GM21619 (cell line): ENCODE data around the gene MYLK2.

Experiments
- ATAC-seq: cut with Tn5 transposase; IDR thresholded peaks from one replicate; pipeline ENCODE4 v1.9.1; 2021; ENCODE audit not compliant: unreplicated experiment

The MYLK2 gene

GRCh38 chr20:31870726-31871617, 51.8 kb downstream of the MYLK2 start:
- no peak for ATAC-seq

DNA sequence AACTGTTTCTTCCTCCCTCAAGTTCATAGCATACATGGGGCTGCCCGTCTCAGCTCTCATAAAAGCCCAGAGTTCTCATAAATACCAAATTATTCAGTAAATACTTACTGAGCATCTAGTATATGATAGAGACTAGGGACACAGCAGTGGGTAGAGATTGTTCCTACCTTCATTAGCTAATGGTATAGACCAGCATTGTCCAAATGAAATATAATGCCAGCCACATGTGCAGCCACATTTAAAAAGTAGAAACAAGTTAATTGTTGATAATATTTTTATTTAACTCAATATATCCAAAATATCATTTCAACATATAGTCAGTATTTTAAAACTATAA, 52.4 kb downstream of the MYLK2 start:
- ATAC-seq = no peak

- ATAC-seq = no peak
Observed at GRCh38 chr20:31872406-31872805, 53.2 kb downstream of the MYLK2 start.

GRCh38 chr20:31875671-31876070, 56.5 kb downstream of the MYLK2 start:
- ATAC-seq = no peak

DNA sequence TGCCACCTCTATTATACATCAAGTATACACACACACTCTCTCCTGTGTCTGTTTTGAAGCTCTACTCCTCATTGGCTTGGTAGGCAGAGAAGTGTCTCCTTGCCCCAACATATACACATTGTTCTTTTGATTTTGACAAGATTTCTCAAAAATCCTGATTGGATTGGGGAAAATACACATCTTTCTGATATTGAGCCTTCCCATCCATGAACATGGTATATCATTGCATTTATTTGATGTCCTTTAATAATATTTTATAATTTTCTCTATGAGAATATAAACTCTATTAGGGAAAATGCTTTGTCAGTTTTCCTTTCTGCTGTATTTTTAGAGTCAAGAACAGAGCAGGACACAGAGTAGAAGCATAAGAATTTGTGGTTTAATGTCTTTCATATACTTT, 58.5 kb downstream of the MYLK2 start:
- ATAC-seq = no peak

DNA sequence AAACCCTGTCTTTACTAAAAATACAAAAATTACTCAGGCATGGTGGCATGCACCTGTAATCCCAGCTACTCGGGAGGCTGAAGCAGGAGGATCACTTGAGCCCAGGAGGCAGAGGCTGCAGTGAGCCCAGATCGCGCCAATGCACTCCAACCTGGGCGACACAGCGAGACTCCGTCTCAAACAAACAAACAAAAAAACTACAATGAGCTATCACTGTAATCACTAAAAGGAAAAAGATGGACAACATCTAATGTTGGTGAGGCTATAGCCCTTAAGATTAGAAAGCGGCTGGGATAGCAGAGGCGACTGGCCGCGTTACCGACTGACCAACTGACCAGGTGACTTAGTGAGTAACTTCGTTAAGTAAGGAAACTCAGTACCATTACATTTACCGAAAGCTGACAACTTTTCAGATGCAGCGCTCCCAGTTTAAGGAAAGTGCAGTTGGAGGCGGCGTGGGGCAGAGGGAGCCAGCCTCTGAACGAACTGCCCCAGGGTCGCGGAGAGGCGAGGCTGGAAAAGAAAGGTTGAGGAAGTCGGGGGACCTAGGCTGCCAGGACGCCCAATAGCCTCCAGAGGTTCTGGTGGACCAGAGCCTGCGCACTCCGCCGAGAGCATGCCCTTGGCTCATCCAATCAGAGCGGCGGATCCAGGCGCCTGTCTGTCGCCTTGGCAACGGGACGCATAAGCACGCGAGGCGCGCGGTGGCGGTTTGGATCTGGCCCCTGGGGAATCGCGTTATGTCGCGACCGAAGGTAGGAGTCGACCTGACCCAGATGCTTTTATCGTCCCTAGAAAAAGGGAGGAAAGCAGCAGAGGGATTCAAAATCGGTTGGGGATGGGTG, 60.2 kb downstream of the MYLK2 start:
- peak; percentile 76 for ATAC-seq

DNA sequence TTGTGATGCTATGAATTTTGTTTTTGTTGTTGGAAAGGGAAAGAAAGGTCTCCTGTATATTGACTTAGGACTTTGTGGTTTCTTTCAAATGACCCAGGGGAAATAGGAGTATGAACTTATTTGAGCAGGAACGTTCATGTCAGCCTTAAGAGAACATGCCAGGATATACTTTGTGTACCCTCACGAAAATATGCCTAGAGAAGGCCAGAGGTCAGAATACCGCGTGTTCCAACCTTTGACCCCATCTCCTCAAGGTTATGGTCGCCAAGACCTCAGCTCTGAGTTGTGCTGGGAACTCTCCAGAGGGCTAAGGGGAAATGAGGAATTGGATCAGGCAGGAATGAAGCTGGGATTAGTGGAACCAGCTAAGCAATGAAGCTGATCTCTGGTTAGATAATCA, 62.8 kb downstream of the MYLK2 start:
- ATAC-seq = no peak

DNA sequence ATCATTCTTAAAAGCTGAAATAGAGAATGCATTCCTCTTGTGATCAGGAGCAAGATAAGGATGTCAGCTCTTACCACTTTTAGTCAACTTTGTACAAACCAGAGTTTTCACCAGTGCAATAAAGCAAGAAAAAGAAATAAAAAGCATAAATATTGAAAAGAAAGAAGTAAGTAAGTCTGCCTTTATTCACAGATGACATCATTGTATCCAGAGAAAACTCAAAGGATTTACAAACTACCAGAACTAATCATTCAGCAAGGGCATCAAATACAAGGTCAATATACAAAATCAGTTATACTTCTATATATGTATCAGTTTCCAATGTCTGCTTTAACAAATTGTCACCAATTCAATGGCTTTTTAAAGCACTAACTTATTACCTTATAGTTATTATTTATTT, 64.7 kb downstream of the MYLK2 start:
- ATAC-seq = no peak
